Endothelial cell of umbilical vein (primary cell): ENCODE measurements around the gene HDAC10. TPM values are rescaled to one million over a fixed set of nuclear protein-coding genes. Genes with fewer than 3 reads are reported as not detected.

Experiments
- BruUV-seq: library from RNA; stranded (reverse); fragments of 400-500 nt; replicated peaks from 2 replicates; lab custom pipeline; 2021; lab: Mats Ljungman, UMichigan
- CTCF ChIA-PET: fragments of 300-600, 350-600 bp; sonication (Branson Sonifier 250); formaldehyde crosslinking; loops from one replicate; lab custom pipeline; 2021; ENCODE audit warnings: antibody characterized with exemption, inconsistent platforms; lab: Charles Lee
- POLR2A ChIA-PET: fragments of 300-600, 350-600 bp; sonication (Branson Sonifier 250); formaldehyde crosslinking; loops from one replicate; lab custom pipeline; 2021; ENCODE audit warnings: antibody characterized with exemption, inconsistent platforms; lab: Charles Lee
- DNase-seq: peaks from one replicate; pipeline ENCODE4 v3.0.0-alpha.2; 2011; ENCODE audit warnings: low read depth, low spot score
- FAIRE-seq: peaks from 2 replicates; lab custom pipeline; 2011; peaks lifted over from hg19 to GRCh38; lab: Jason Lieb, UNC
- H2AFZ ChIP-seq: 2 replicates; pipeline ENCODE4 v1.6.0; 2012; ENCODE audit warnings: low read depth, low read length, control low read depth, inconsistent platforms
- H3K27ac ChIP-seq: 2 replicates; pipeline ENCODE4 v1.5.1; 2011; ENCODE audit warnings: low read depth, mild to moderate bottlenecking, control low read depth, low read length, moderate library complexity; ENCODE audit not compliant: insufficient read depth
- H3K27me3 ChIP-seq, 2 experiments: 2 replicates each; pipeline versions ENCODE4 v1.6.0 to v1.6.1; 2011; ENCODE audit warnings: low read length in 2 of 2, mixed read lengths in 1 of 2; ENCODE audit not compliant: control insufficient read depth in 2 of 2, insufficient read depth in 2 of 2
- H3K36me3 ChIP-seq, 2 experiments: 2 replicates in 1 of 2; 3 replicates in 1 of 2; pipeline ENCODE4 v1.5.1; 2011; ENCODE audit warnings: low read length in 2 of 2, mild to moderate bottlenecking in 1 of 2, moderate library complexity in 1 of 2; ENCODE audit not compliant: control insufficient read depth in 2 of 2, insufficient read depth in 2 of 2; ENCODE audit errors: extremely low read depth in 1 of 2
- H3K4me1 ChIP-seq: 3 replicates; pipeline ENCODE4 v1.5.1; 2011; ENCODE audit warnings: mild to moderate bottlenecking, low read length; ENCODE audit not compliant: control insufficient read depth, insufficient read depth; ENCODE audit errors: extremely low read depth
- H3K4me2 ChIP-seq: 2 replicates; pipeline ENCODE4 v1.6.1; 2011; ENCODE audit warnings: low read length, control low read depth, mixed read lengths; ENCODE audit not compliant: insufficient read depth
- H3K4me3 ChIP-seq, 3 experiments: fragments of 200-600 bp in 1 of 3; sonication (generic), shearing (Covaris generic) in 1 of 3; replicated peaks in 1 of 3; 2 replicates each; pipeline ENCODE4 v1.5.1; 2011 to 2016; ENCODE audit warnings: control low read depth in 3 of 3, low read length in 3 of 3, mild to moderate bottlenecking in 2 of 3, inconsistent platforms in 1 of 3, low read depth in 1 of 3, moderate library complexity in 1 of 3; ENCODE audit not compliant: insufficient read depth in 1 of 3
- H3K79me2 ChIP-seq: 2 replicates; pipeline ENCODE4 v1.6.0; 2012; ENCODE audit warnings: low read length, inconsistent platforms; ENCODE audit not compliant: control insufficient read depth, insufficient read depth
- H3K9ac ChIP-seq: replicated peaks from 2 replicates; pipeline ENCODE3; 2011; ENCODE audit warnings: low read length, control low read depth; ENCODE audit not compliant: insufficient read depth; ENCODE audit errors: extremely low read depth
- H3K9me1 ChIP-seq: replicated peaks from 3 replicates; pipeline ENCODE4 v1.6.0; 2011; ENCODE audit warnings: mild to moderate bottlenecking, low read length; ENCODE audit not compliant: control insufficient read depth, insufficient read depth; ENCODE audit errors: extremely low read depth
- H3K9me3 ChIP-seq: replicated peaks from 2 replicates; pipeline ENCODE4 v1.5.1; 2012; ENCODE audit warnings: low read length, inconsistent platforms; ENCODE audit not compliant: control insufficient read depth, insufficient read depth
- H4K20me1 ChIP-seq: replicated peaks from 2 replicates; pipeline ENCODE3; 2011; ENCODE audit warnings: mild to moderate bottlenecking, low read length; ENCODE audit not compliant: control insufficient read depth, insufficient read depth; ENCODE audit errors: extremely low read depth
- EZH2 ChIP-seq: IDR thresholded peaks from 2 replicates; pipeline ENCODE4 v1.6.1; 2012; ENCODE audit warnings: borderline replicate concordance, low read depth, mild to moderate bottlenecking, moderate library complexity, low read length, inconsistent platforms; ENCODE audit not compliant: severe bottlenecking
- FOS ChIP-seq: IDR thresholded peaks from 2 replicates; pipeline ENCODE4 v1.6.1; 2011; ENCODE audit warnings: mild to moderate bottlenecking, low read length, moderate library complexity, borderline replicate concordance; ENCODE audit not compliant: insufficient read depth
- dilution Hi-C: fragments of 300-500 bp; cut with MboI; formaldehyde crosslinking; loops from one replicate; pipeline ENCODE4 v1.15.0; 2019; ENCODE audit warnings: low sequenced_read_pairs; ENCODE audit not compliant: extremely low pct_ligation_motif_present
- intact Hi-C: fragments of 100-400 bp; cut with micrococcal nuclease; formaldehyde crosslinking; loops from one replicate; pipeline ENCODE4 v1.10.0; 2022
- polyA plus RNA-seq, 4 experiments: library from polyadenylated mRNA; depleted of rRNA in 3 of 4; stranded (reverse) in 3 of 4; unstranded in 1 of 4; fragments of >200 nt; gene quantifications; 2 replicates each; pipeline versions ENCODE4 v1.2.1 to v1.2.3, GENCODE V29; 2011 to 2012; ENCODE audit warnings: missing spikeins in 1 of 4
- total RNA-seq: library from RNA; stranded (reverse); gene quantifications from 2 replicates; pipeline ENCODE4 v1.2.3, GENCODE V29; 2021
- TF ChIP-seq, protein P1 (sequence below), 2 donors: IDR thresholded peaks; 1 replicate in 1 of 2; 2 replicates in 1 of 2; pipeline ENCODE4 v1.5.1; 2011; ENCODE audit warnings: low read length in 2 of 2, mild to moderate bottlenecking in 2 of 2, moderate library complexity in 2 of 2, control low read depth in 1 of 2, inconsistent platforms in 1 of 2, low read depth in 1 of 2; ENCODE audit not compliant: insufficient read depth in 1 of 2; ENCODE audit errors: extremely low read depth in 1 of 2

Gene HDAC10
- total and polyA plus RNA-seq, 2 donors (not counting 3 experiments of a cell fraction or from before 2014, with no cell fraction given), result 32.6 to 47.0 TPM

DNA sequence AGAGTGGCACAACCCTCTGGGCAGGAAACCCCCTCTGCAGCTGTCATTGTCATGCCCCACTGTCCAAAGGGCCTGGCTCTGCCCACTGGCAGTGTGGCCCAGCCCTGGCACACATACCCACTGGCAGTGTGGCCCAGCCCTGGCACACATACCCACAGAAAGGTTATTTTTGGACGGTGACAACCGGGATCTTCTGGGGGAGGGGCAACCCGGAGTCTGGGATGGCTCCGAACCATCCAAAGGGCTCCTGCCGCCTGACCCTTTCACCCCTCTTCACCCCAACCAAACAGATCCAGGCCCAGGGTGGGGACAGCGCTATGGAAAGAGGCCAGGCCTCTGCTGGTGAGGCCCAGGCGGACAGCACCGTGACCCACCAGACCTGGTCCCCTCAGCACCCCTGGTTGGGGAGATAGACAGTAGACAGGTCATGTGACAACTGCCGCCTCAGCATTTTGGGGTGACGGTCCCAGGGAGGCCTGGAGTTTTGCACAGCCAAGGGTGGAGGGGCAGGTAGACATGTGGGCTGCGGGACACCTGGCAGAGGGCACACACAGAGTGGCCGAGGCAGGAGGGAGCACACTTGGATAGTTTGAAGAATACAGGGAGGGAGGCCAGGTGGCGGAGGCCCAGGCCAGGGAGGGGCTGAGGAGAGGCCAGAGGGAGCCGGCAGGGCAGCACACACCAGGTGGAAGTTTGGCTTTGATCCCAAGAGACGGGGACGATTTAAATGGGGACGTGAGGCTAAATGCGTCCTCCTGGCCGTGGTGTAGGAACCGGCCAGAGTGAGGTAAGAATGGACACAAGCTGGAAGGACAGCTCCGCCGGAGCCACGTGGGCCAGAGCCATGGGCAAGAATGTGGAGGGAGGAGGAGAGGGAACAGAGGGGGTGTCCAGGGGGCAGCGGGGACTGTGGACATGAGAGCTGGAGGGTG lies 7.6 kb upstream of the HDAC10 start:
- intact Hi-C loops, result no loop called here
- dilution Hi-C loops, result no loop called here
- CTCF ChIA-PET, result no interaction called here

More for the DNA sequence above, 7.6 kb upstream of the HDAC10 start:
- Histone ChIP-seq H3K27me3 (no peaks in the 10 kb centered on the region), H3K9me1 (no peaks in the 10 kb centered on the region), H4K20me1 (no peaks in the 10 kb centered on the region), H3K36me3 (peaks cover 0 to 32% of the 10 kb centered on the region in 2 experiments), H3K79me2 (peaks cover 22% of the 10 kb centered on the region), H3K4me3 (no peak overlapping the region), H3K9ac (no peak overlapping the region), H3K27ac (no peak overlapping the region), H3K4me1 (peaks cover 11% of the 10 kb centered on the region), H2AFZ (no peak overlapping the region), H3K9me3 (no peaks in the 10 kb centered on the region), H3K4me2 (no peak overlapping the region)
- DNase-seq (no peak), FAIRE-seq (no peak)
- TF ChIP-seq EZH2, result no peak
- TF ChIP-seq, protein P1, sequence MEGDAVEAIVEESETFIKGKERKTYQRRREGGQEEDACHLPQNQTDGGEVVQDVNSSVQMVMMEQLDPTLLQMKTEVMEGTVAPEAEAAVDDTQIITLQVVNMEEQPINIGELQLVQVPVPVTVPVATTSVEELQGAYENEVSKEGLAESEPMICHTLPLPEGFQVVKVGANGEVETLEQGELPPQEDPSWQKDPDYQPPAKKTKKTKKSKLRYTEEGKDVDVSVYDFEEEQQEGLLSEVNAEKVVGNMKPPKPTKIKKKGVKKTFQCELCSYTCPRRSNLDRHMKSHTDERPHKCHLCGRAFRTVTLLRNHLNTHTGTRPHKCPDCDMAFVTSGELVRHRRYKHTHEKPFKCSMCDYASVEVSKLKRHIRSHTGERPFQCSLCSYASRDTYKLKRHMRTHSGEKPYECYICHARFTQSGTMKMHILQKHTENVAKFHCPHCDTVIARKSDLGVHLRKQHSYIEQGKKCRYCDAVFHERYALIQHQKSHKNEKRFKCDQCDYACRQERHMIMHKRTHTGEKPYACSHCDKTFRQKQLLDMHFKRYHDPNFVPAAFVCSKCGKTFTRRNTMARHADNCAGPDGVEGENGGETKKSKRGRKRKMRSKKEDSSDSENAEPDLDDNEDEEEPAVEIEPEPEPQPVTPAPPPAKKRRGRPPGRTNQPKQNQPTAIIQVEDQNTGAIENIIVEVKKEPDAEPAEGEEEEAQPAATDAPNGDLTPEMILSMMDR (IDR thresholded peaks at IDR 0.05; ENCODE audit: extremely low read depth in 1 of 2, insufficient read depth in 1 of 2, low read depth in 1 of 2, low read length in 2 of 2), result no peak
- TF ChIP-seq FOS, result no peak
- TSS peak; percentile 3 for BruUV-seq
- POLR2A ChIA-PET, result no interaction called here
